Gastrocnemius medialis (tissue), 4 donors: Measurements from ENCODE around the gene RPL22. TPM values are rescaled to one million over a fixed set of nuclear protein-coding genes. Genes with fewer than 3 reads are reported as not detected.
A peak's percentile ranks its signal among the peaks of the same experiment; 100 is the strongest.

Source experiments
- ATAC-seq, 2 donors: fragments of 150-250 bp; one replicate each; pipeline ENCODE4 v1.9.1; 2016
- DNase-seq, 2 donors: peaks; one replicate each; pipeline ENCODE4 v3.0.0-alpha.2; 2019
- H3K27ac ChIP-seq, 4 donors: fragments of 200-600 bp; sonication (generic); 1 replicate in 1 of 4; 2 replicates in 3 of 4; pipeline ENCODE4 v1.5.1; 2016 to 2018; ENCODE audit warnings: mild to moderate bottlenecking in 2 of 4, moderate library complexity in 1 of 4
- H3K27me3 ChIP-seq, 3 donors: fragments of 200-600 bp; sonication (generic) in 2 of 3; 1 replicate in 1 of 3; 2 replicates in 2 of 3; pipeline versions ENCODE4 v1.5.1 to v1.6.0; 2016 to 2019; ENCODE audit warnings: mild to moderate bottlenecking in 1 of 3, moderate library complexity in 1 of 3
- H3K36me3 ChIP-seq, 2 donors: fragments of 200-600 bp; sonication (generic) in 1 of 2; one replicate each; pipeline ENCODE4 v1.5.1; 2017 to 2018
- H3K4me1 ChIP-seq, 2 donors: fragments of 200-600 bp; sonication (generic) in 1 of 2; one replicate each; pipeline ENCODE4 v1.5.1; 2016 to 2017; ENCODE audit warnings: mild to moderate bottlenecking in 2 of 2
- H3K4me3 ChIP-seq, 4 donors: fragments of 200-600 bp; sonication (generic) in 3 of 4; 1 replicate in 1 of 4; 2 replicates in 3 of 4; pipeline ENCODE4 v1.5.1; 2016 to 2019; ENCODE audit warnings: mild to moderate bottlenecking in 2 of 4
- H3K9me3 ChIP-seq, 3 donors: fragments of 200-600 bp; sonication (generic) in 2 of 3; 1 replicate in 1 of 3; 2 replicates in 2 of 3; pipeline ENCODE4 v1.5.1; 2016 to 2019
- CTCF ChIP-seq, 5 experiments: fragments of 450-650 bp in 3 of 5; fragments of 200-600 bp in 2 of 5; sonication (generic) in 2 of 5; IDR thresholded peaks in 4 of 5; conservative IDR thresholded peaks in 1 of 5; 1 replicate in 4 of 5; 2 replicates in 1 of 5; pipeline ENCODE4 v1.5.1; 2016 to 2019; ENCODE audit warnings: antibody characterized with exemption in 5 of 5, mild to moderate bottlenecking in 3 of 5, moderate library complexity in 3 of 5
- POLR2A ChIP-seq, 2 donors: fragments of 450-650 bp; IDR thresholded peaks; one replicate each; pipeline ENCODE4 v1.6.1; 2017; ENCODE audit warnings: antibody characterized with exemption in 2 of 2, mild to moderate bottlenecking in 2 of 2, moderate library complexity in 2 of 2
- in situ Hi-C, 4 donors: fragments of 200-750 bp; cut with MboI; loops; one replicate each; pipeline versions ENCODE4 v1.15.0 to v1.8.0; 2017; ENCODE audit warnings: low sequenced_read_pairs in 4 of 4
- intact Hi-C: fragments of 100-400 bp; cut with DNase I; formaldehyde crosslinking; loops from one replicate; pipeline ENCODE4 v1.15.1; 2023; ENCODE audit warnings: low total_unique reads
- total RNA-seq, 4 donors: library from RNA; depleted of rRNA; stranded (reverse); fragments of >200 nt; gene quantifications; one replicate each; pipeline versions ENCODE4 v1.1.0 to v1.2.3, GENCODE V29; 2016

Gene RPL22
- total RNA-seq = 100 to 1,000 TPM in 3 of 4 donors, 10 to 100 TPM in 1; 95.2 to 132 (median 121) TPM

GRCh38 chr1:6199298-6200187 is at the start of gene RPL22:
RPL22 (minus strand) TSS chr1:6199595; CDS start chr1:6199573, 22 bp downstream.
- intact Hi-C loops = loop anchor here (1.0 to 2.0 kb wide), 3 partner anchors 37 to 207 kb away; partner anchors contain the start of genes ACOT7 and NPHP4
- Histone ChIP-seq H3K36me3 (peaks cover 0 to 23% of the 10 kb centered on the region in 2 donors), H3K4me1 (peaks cover 13 to 21% of the 10 kb centered on the region in 2 donors), H3K9me3 (no peaks in the 10 kb centered on the region), H3K27me3 (no peaks in the 10 kb centered on the region), H3K27ac (peak within 1 kb of the TSS; percentile 82 to 84 (median 83)), H3K4me3 (peak within 1 kb of the TSS; percentile 78 to 96 (median 91))
- DNase-seq = peak; percentile 97 to 98
- ATAC-seq = peak; percentile 98 to 100
- TF ChIP-seq POLR2A (IDR thresholded peaks at IDR 0.05) (peak; percentile 64 to 69), CTCF (IDR thresholded peaks at IDR 0.05 in 4 of 5, conservative IDR thresholded peaks at IDR 0.05 in 1 of 5) (peak in 1 of 5 experiments; percentile 12)
- in situ Hi-C loops = no loop called here

- peaks cover 31 to 60% (median 45%) of the 10 kb centered on the region in 3 donors for H3K27me3 ChIP-seq
- H3K4me1 ChIP-seq = no peaks in the 10 kb centered on the region
- intact Hi-C loops = loop anchor here (5.0 kb wide), 1 partner anchor 34 kb away; no protein-coding TSS in a partner anchor
- no peaks in the 10 kb centered on the region for H3K36me3 ChIP-seq
- in situ Hi-C loops = loop anchor here (5.0 to 25.0 kb wide), 4 partner anchors 97 to 164 kb away; partner anchors contain the start of genes ESPN (in 1 of the 4) and HES2 (in 1 of the 4)
- ATAC-seq (no peak), DNase-seq (no peak)
- no peak for TF ChIP-seq CTCF (IDR thresholded peaks at IDR 0.05 in 4 of 5, conservative IDR thresholded peaks at IDR 0.05 in 1 of 5)
- TF ChIP-seq POLR2A (IDR thresholded peaks at IDR 0.05) = no peak
- no peaks in the 10 kb centered on the region for H3K9me3 ChIP-seq
- no peak overlapping the region for H3K4me3 ChIP-seq
- H3K27ac ChIP-seq = no peak overlapping the region
These were observed 48.9 kb upstream of the RPL22 start for GRCh38 chr1:6248161-6248776.

- no peak for ATAC-seq
- in situ Hi-C loops = loop anchor here (5.0 to 25.0 kb wide), 4 partner anchors 97 to 165 kb away; partner anchors contain the start of genes ESPN (in 1 of the 4) and HES2 (in 1 of the 4)
- no peaks in the 10 kb centered on the region for H3K4me1 ChIP-seq
These were observed 48.3 kb upstream of the RPL22 start for GRCh38 chr1:6247651-6248050.

More at GRCh38 chr1:6247651-6248050, 48.3 kb upstream of the RPL22 start:
- TF ChIP-seq CTCF (IDR thresholded peaks at IDR 0.05 in 4 of 5, conservative IDR thresholded peaks at IDR 0.05 in 1 of 5) (no peak), POLR2A (IDR thresholded peaks at IDR 0.05) (no peak)
- H3K36me3 ChIP-seq = no peaks in the 10 kb centered on the region
- intact Hi-C loops = loop anchor here (5.0 kb wide), 1 partner anchor 35 kb away; no protein-coding TSS in a partner anchor
- H3K27ac ChIP-seq = no peak overlapping the region
- H3K4me3 ChIP-seq = no peak overlapping the region
- no peaks in the 10 kb centered on the region for H3K9me3 ChIP-seq
- DNase-seq = no peak
- peaks cover 37 to 66% (median 51%) of the 10 kb centered on the region in 3 donors for H3K27me3 ChIP-seq
